Superior temporal gyrus (tissue), 1 donor: ENCODE data around the gene VIPR2.
"Not testable (repeated sequence)": the region's sequence is repeated elsewhere in the genome, so short reads cannot be mapped to it uniquely, and the experiment has no call there.

Source experiments
- DNase-seq: peaks from one replicate; pipeline ENCODE4 v3.0.0-alpha.2; 2016; ENCODE audit errors: extremely low spot score

The VIPR2 gene

GRCh38 chr7:159012353-159013069, 132.2 kb downstream of the VIPR2 start:
- DNase-seq: peak; percentile 45

- no peak for DNase-seq
Observed at GRCh38 chr7:159011722-159012022, 133.0 kb downstream of the VIPR2 start.

- DNase-seq: no peak
Observed at GRCh38 chr7:159010937-159011721, 133.5 kb downstream of the VIPR2 start.

GRCh38 chr7:159010411-159010810, 134.3 kb downstream of the VIPR2 start:
- no peak for DNase-seq

- no peak for DNase-seq
Observed at GRCh38 chr7:159009951-159010350, 134.7 kb downstream of the VIPR2 start.

- DNase-seq: no peak
Observed at GRCh38 chr7:159008417-159008816, 136.2 kb downstream of the VIPR2 start.

- DNase-seq: no peak
Observed at GRCh38 chr7:159007996-159008389, 136.7 kb downstream of the VIPR2 start.

GRCh38 chr7:159007364-159007995, 137.2 kb downstream of the VIPR2 start:
- no peak for DNase-seq

GRCh38 chr7:159006610-159007130, 138.0 kb downstream of the VIPR2 start:
- DNase-seq: no peak

GRCh38 chr7:159006022-159006609, 138.6 kb downstream of the VIPR2 start:
- DNase-seq: not testable (repeated sequence)

- no peak for DNase-seq
Observed at GRCh38 chr7:159005618-159006017, 139.0 kb downstream of the VIPR2 start.

GRCh38 chr7:159004411-159004810, 140.3 kb downstream of the VIPR2 start:
- no peak for DNase-seq

GRCh38 chr7:159001811-159002210, 142.9 kb downstream of the VIPR2 start:
- DNase-seq: no peak

- DNase-seq: no peak
Observed at GRCh38 chr7:159000859-159001435, 143.7 kb downstream of the VIPR2 start.

- DNase-seq: no peak
Observed at GRCh38 chr7:159000070-159000469, 144.6 kb downstream of the VIPR2 start.

GRCh38 chr7:158999496-158999895, 145.2 kb downstream of the VIPR2 start:
- DNase-seq: no peak

- DNase-seq: not testable (repeated sequence)
Observed at GRCh38 chr7:158998261-158998660, 146.4 kb downstream of the VIPR2 start.

- no peak for DNase-seq
Observed at GRCh38 chr7:158997471-158997870, 147.2 kb downstream of the VIPR2 start.

- DNase-seq: no peak
Observed at GRCh38 chr7:158997110-158997453, 147.6 kb downstream of the VIPR2 start.

GRCh38 chr7:158996214-158997109, 148.2 kb downstream of the VIPR2 start:
- no peak for DNase-seq

GRCh38 chr7:158995514-158995913, 149.2 kb downstream of the VIPR2 start:
- no peak for DNase-seq
